ENCODE measurements around the gene HSD17B8.

HSD17B8 gene

DNA sequence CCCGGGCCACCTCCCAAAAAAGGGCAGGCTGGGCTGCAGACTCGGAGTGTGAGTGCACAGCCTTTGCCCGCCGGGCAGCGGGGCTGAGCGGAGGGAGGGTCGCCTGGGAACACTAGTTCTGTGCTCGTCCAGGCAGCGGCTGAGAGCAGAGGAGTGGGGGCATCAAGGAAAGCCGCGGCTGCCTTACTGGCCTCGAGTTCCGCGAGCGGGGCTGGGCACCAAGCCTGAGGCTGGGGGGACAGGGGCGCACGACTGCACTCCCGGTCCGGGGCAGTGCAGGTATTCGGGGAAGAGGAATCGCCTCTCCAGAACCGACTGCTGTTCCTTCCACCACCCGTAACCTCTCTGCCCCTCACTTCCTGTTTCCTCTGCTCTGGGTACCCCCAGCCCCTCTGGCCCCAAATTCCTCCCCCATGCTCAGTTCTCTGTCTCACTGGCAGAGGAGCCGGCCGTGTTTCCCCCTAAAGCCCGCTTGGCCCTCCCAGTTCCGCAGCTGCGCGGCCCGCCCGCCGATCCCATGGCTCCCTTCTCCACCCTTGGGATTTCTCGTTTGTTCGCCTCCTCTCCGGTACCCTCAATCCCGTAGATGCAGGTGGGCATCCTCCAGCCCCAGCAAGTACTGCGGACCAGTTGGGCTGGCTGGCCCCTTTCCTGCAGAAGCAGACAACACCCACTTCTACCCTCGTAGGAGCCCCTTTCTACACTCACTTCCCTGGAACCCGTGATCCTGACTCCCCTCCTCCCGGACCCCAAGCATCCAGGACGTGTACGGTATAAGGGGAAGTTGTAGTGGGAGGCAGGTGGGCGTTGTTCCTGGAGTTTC, 8.9 kb downstream of the HSD17B8 start:
- peak overlapping the region; percentile 86 for H3K4me2 ChIP-seq (ENCODE audit: low read length)
- H3K27me3 ChIP-seq (ENCODE audit: low read depth, low read length), result 0 out of 2 replicates have a peak, but pooled peaks cover 4% of the 10 kb centered on the region
- H2AFZ ChIP-seq (ENCODE audit: low read depth, low read length), result peak overlapping the region; percentile 58
- peak overlapping the region; percentile 75 for H3K4me3 ChIP-seq (ENCODE audit: low read length)
- H3K9ac ChIP-seq (ENCODE audit: low read length), result peak overlapping the region; percentile 53
- H3K36me3 ChIP-seq (replicated peaks; ENCODE audit: low read depth, low read length), result peaks cover 3% of the 10 kb centered on the region
- H4K20me1 ChIP-seq (ENCODE audit: insufficient read depth, low read length), result no peaks in the 10 kb centered on the region; the same call in 1 of the 2 replicates
- peaks cover 19% of the 10 kb centered on the region for H3K4me1 ChIP-seq (ENCODE audit: low read length)
- no peaks in the 10 kb centered on the region for H3K9me3 ChIP-seq (ENCODE audit: insufficient read depth, low read length)
- no peak overlapping the region for H3K27ac ChIP-seq (ENCODE audit: low read length)
- H3K79me2 ChIP-seq (ENCODE audit: low read length), result no peaks in the 10 kb centered on the region
- TF ChIP-seq, protein P1, sequence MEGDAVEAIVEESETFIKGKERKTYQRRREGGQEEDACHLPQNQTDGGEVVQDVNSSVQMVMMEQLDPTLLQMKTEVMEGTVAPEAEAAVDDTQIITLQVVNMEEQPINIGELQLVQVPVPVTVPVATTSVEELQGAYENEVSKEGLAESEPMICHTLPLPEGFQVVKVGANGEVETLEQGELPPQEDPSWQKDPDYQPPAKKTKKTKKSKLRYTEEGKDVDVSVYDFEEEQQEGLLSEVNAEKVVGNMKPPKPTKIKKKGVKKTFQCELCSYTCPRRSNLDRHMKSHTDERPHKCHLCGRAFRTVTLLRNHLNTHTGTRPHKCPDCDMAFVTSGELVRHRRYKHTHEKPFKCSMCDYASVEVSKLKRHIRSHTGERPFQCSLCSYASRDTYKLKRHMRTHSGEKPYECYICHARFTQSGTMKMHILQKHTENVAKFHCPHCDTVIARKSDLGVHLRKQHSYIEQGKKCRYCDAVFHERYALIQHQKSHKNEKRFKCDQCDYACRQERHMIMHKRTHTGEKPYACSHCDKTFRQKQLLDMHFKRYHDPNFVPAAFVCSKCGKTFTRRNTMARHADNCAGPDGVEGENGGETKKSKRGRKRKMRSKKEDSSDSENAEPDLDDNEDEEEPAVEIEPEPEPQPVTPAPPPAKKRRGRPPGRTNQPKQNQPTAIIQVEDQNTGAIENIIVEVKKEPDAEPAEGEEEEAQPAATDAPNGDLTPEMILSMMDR (IDR thresholded peaks at IDR 0.05; ENCODE audit: low read depth, low read length), result no peak
- TF ChIP-seq EZH2phosphoT487 (IDR thresholded peaks at IDR 0.05; ENCODE audit: low read depth), result no peak

DNA sequence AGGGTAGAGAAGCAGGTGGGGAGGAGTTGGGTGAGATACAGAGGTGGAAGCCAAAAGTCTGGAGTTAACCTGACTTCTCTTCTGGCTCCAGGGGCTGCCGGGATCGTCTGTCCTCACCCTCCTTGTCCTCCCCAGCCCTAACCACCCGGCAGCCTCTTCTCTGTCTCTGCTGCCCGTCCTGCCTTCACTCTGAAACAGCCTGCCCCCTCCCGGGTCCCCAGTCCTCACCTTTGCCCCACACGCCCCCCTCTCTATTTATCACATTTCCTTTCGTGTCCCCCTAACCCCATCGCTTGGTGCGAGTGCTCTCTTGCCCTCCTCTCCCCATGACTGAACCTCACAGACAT, 9.5 kb downstream of the HSD17B8 start:
- Histone ChIP-seq H3K27me3 (ENCODE audit: low read depth, low read length) (0 out of 2 replicates have a peak, but pooled peaks cover 4% of the 10 kb centered on the region), H4K20me1 (ENCODE audit: insufficient read depth, low read length) (no peaks in the 10 kb centered on the region; the same call in 1 of the 2 replicates), H3K4me1 (ENCODE audit: low read length) (peaks cover 17% of the 10 kb centered on the region), H3K27ac (ENCODE audit: low read length) (no peak overlapping the region), H3K4me2 (ENCODE audit: low read length) (peak overlapping the region; percentile 86), H3K79me2 (ENCODE audit: low read length) (no peaks in the 10 kb centered on the region), H3K9ac (ENCODE audit: low read length) (no peak overlapping the region), H3K36me3 (replicated peaks; ENCODE audit: low read depth, low read length) (peaks cover 3% of the 10 kb centered on the region), H2AFZ (ENCODE audit: low read depth, low read length) (no peak overlapping the region), H3K4me3 (ENCODE audit: low read length) (peak overlapping the region; percentile 75), H3K9me3 (ENCODE audit: insufficient read depth, low read length) (no peaks in the 10 kb centered on the region)
- TF ChIP-seq EZH2phosphoT487 (IDR thresholded peaks at IDR 0.05; ENCODE audit: low read depth), result no peak
- TF ChIP-seq, protein P1 (IDR thresholded peaks at IDR 0.05; ENCODE audit: low read depth, low read length), result no peak

DNA sequence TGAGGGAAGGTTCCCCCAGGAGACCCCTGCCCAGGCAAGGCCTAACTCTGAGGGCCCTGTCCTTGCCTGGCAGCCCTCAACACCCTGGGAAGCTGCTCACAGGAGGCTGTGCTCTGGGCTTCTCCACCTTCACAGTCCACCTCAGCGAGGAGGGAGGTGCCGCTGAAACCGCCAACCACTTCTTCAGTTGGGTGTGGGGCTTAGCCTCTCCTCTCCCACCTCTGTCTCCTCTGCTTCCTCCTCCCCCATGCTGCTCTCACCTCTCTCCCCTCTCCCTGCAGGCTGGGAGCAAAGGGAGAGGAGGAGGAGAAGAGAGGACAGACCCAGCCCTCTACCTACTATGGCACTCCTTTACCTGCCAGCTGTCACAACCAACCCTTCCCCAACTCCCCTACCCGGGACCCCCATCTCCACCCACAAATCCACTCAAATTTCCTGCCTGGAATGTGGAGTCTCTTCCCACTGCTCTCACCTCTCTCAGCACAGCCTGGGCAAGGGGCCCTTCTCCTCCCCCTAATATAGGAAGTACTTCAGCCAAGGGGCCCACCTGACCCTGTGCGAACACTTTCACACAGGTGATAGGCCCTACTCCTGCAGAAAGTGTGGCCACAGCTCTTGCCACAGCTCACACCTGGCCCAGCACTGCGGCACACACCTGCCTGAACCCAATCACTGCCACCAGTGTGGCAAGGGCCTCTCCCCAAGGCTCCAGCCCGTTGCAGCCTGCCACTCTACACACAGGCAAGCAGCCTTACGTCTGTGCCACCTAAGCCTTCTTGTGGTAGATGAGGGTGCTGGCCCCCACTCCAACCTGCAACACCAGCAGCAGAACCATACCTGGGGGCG, 11.0 kb downstream of the HSD17B8 start:
- H4K20me1 ChIP-seq (ENCODE audit: insufficient read depth, low read length), result no peaks in the 10 kb centered on the region
- no peak overlapping the region for H3K9ac ChIP-seq (ENCODE audit: low read length)
- H2AFZ ChIP-seq (ENCODE audit: low read depth, low read length), result no peak overlapping the region
- no peak overlapping the region for H3K27ac ChIP-seq (ENCODE audit: low read length)
- no peak overlapping the region for H3K4me3 ChIP-seq (ENCODE audit: low read length)
- peaks cover 13% of the 10 kb centered on the region for H3K4me1 ChIP-seq (ENCODE audit: low read length)
- H3K4me2 ChIP-seq (ENCODE audit: low read length), result no peak overlapping the region
- no peak for TF ChIP-seq EZH2phosphoT487 (IDR thresholded peaks at IDR 0.05; ENCODE audit: low read depth)
- TF ChIP-seq, protein P1 (IDR thresholded peaks at IDR 0.05; ENCODE audit: low read depth, low read length), result no peak
- H3K27me3 ChIP-seq (ENCODE audit: low read depth, low read length), result 0 out of 2 replicates have a peak, but pooled peaks cover 4% of the 10 kb centered on the region
- H3K36me3 ChIP-seq (replicated peaks; ENCODE audit: low read depth, low read length), result no peaks in the 10 kb centered on the region
- no peaks in the 10 kb centered on the region for H3K9me3 ChIP-seq (ENCODE audit: insufficient read depth, low read length)
- H3K79me2 ChIP-seq (ENCODE audit: low read length), result no peaks in the 10 kb centered on the region

DNA sequence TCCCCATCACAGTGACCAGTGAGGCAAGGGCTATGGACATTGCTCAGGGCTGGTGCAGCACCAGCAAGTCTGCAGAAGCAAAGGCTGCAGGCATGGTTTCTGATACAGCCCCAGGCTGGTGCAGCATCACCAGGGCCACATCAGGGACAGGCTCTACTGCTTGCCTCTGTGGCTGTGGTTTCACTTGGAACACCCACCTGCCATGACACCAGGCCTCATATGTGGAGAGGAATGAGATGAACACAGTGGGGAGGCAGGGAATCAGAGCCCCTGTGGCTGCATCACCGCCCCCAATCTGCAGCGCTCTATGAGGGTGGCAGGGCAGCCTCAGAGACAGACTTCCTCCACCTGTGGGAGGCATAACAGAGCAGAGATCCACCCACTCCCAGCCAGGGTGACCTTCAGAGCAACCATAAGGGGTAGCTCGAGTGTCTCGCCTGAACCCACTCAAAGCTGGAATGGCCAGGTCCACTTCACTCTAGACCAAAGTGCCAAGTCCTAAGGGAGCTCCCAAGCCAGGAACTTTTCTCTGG, 11.7 kb downstream of the HSD17B8 start:
- Histone ChIP-seq H3K9me3 (ENCODE audit: insufficient read depth, low read length) (no peaks in the 10 kb centered on the region), H3K4me3 (ENCODE audit: low read length) (no peak overlapping the region), H3K4me1 (ENCODE audit: low read length) (peaks cover 13% of the 10 kb centered on the region), H3K27ac (ENCODE audit: low read length) (no peak overlapping the region), H3K9ac (ENCODE audit: low read length) (no peak overlapping the region), H3K79me2 (ENCODE audit: low read length) (no peaks in the 10 kb centered on the region), H2AFZ (ENCODE audit: low read depth, low read length) (no peak overlapping the region), H3K27me3 (ENCODE audit: low read depth, low read length) (peaks cover 4% of the 10 kb centered on the region; the same call in 1 of the 2 replicates), H4K20me1 (ENCODE audit: insufficient read depth, low read length) (no peaks in the 10 kb centered on the region), H3K4me2 (ENCODE audit: low read length) (no peak overlapping the region), H3K36me3 (replicated peaks; ENCODE audit: low read depth, low read length) (no peaks in the 10 kb centered on the region)
- TF ChIP-seq, protein P1 (IDR thresholded peaks at IDR 0.05; ENCODE audit: low read depth, low read length), result no peak
- no peak for TF ChIP-seq EZH2phosphoT487 (IDR thresholded peaks at IDR 0.05; ENCODE audit: low read depth)
